IMR-90 (cell line): Measurements from ENCODE around the gene IRAK4. TPM values are rescaled to one million over a fixed set of nuclear protein-coding genes. Genes with fewer than 3 reads are reported as not detected.

Experiments
- ATAC-seq: fragments of 200-7000 bp; cut with Tn5 transposase; 2 replicates; pipeline ENCODE4 v1.9.1; 2020; ENCODE audit warnings: low read depth, mild to moderate bottlenecking, moderate library complexity
- BruUV-seq: library from RNA; stranded (reverse); fragments of 400-500 nt; replicated peaks from 2 replicates; lab custom pipeline; 2021; lab: Mats Ljungman, UMichigan
- CTCF ChIA-PET: fragments of 300-600 bp; formaldehyde crosslinking; extraction: SDS; loops from one replicate; lab custom pipeline; 2021; ENCODE audit warnings: antibody characterized with exemption; lab: Yijun Ruan, JAX
- POLR2A ChIA-PET: fragments of 300-600 bp; sonication (Branson Sonifier 250); formaldehyde crosslinking; loops from one replicate; lab custom pipeline; 2022; ENCODE audit warnings: antibody characterized with exemption; ENCODE audit not compliant: unreplicated experiment; lab: Charles Lee
- DNase-seq: peaks from one replicate; pipeline ENCODE4 v3.0.0; 2013
- H2AFZ ChIP-seq: replicated peaks from 2 replicates; pipeline ENCODE3; 2013; ENCODE audit warnings: low read length, mild to moderate bottlenecking; ENCODE audit not compliant: poor library complexity
- H2AK5ac ChIP-seq: 2 replicates; pipeline ENCODE4 v1.6.1; 2013; ENCODE audit warnings: low read depth, low read length, inconsistent platforms
- H2AK9ac ChIP-seq: replicated peaks from 2 replicates; pipeline ENCODE3; 2013; ENCODE audit warnings: mild to moderate bottlenecking, low read depth, low read length, moderate library complexity; ENCODE audit not compliant: poor library complexity
- H2BK120ac ChIP-seq: 2 replicates; pipeline ENCODE4 v1.6.1; 2013; ENCODE audit warnings: low read depth, low read length, inconsistent platforms
- H2BK15ac ChIP-seq: 3 replicates; pipeline ENCODE4 v1.6.1; 2013; ENCODE audit warnings: low read depth, low read length, inconsistent platforms
- H2BK20ac ChIP-seq: 2 replicates; pipeline ENCODE4 v1.6.1; 2013; ENCODE audit warnings: low read depth, mild to moderate bottlenecking, inconsistent platforms, low read length, moderate library complexity
- H2BK5ac ChIP-seq: 2 replicates; pipeline ENCODE4 v1.6.1; 2013; ENCODE audit warnings: mild to moderate bottlenecking, low read depth, low read length, inconsistent platforms; ENCODE audit not compliant: poor library complexity, severe bottlenecking
- H3K14ac ChIP-seq: replicated peaks from 2 replicates; pipeline ENCODE4 v1.6.1; 2013; ENCODE audit warnings: low read depth, low read length, inconsistent platforms
- H3K18ac ChIP-seq: 2 replicates; pipeline ENCODE4 v1.6.1; 2013; ENCODE audit warnings: low read depth, low read length, control low read depth
- H3K23ac ChIP-seq: 2 replicates; pipeline ENCODE4 v1.6.1; 2013; ENCODE audit warnings: low read depth, low read length, inconsistent platforms
- H3K27ac ChIP-seq: 2 replicates; pipeline ENCODE4 v1.5.1; 2013; ENCODE audit warnings: mild to moderate bottlenecking, control low read depth, low read length; ENCODE audit not compliant: insufficient read depth
- H3K27me3 ChIP-seq: 2 replicates; pipeline ENCODE4 v1.6.1; 2013; ENCODE audit warnings: low read length; ENCODE audit not compliant: control insufficient read depth, insufficient read depth
- H3K36me3 ChIP-seq: 2 replicates; pipeline ENCODE4 v1.6.1; 2013; ENCODE audit warnings: low read length, mixed read lengths; ENCODE audit not compliant: control insufficient read depth, insufficient read depth
- H3K4ac ChIP-seq: 2 replicates; pipeline ENCODE4 v1.6.1; 2013; ENCODE audit warnings: low read depth, low read length, inconsistent platforms
- H3K4me1 ChIP-seq: 2 replicates; pipeline ENCODE4 v1.6.1; 2013; ENCODE audit warnings: low read length, mixed read lengths; ENCODE audit not compliant: control insufficient read depth, insufficient read depth
- H3K4me2 ChIP-seq: 2 replicates; pipeline ENCODE4 v1.6.1; 2013; ENCODE audit warnings: low read depth, mild to moderate bottlenecking, control low read depth, low read length, moderate library complexity
- H3K4me3 ChIP-seq: 2 replicates; pipeline ENCODE4 v1.5.1; 2013; ENCODE audit warnings: low read depth, mild to moderate bottlenecking, control low read depth, low read length, moderate library complexity; ENCODE audit not compliant: insufficient read depth
- H3K56ac ChIP-seq: 2 replicates; pipeline ENCODE4 v1.6.1; 2013; ENCODE audit warnings: low read length, inconsistent platforms; ENCODE audit not compliant: insufficient read depth; ENCODE audit errors: extremely low read depth
- H3K79me1 ChIP-seq, 2 experiments: 2 replicates each; pipeline ENCODE4 v1.6.1; 2013; ENCODE audit warnings: low read length in 2 of 2, inconsistent platforms in 1 of 2, low read depth in 1 of 2
- H3K9ac ChIP-seq: 2 replicates; pipeline ENCODE4 v1.6.1; 2013; ENCODE audit warnings: low read depth, low read length, control low read depth
- H3K9me1 ChIP-seq: 2 replicates; pipeline ENCODE4 v1.6.1; 2013; ENCODE audit warnings: low read length, inconsistent platforms; ENCODE audit not compliant: insufficient read depth
- H3K9me3 ChIP-seq: 2 replicates; pipeline ENCODE4 v1.6.1; 2013; ENCODE audit warnings: low read length; ENCODE audit not compliant: control insufficient read depth, insufficient read depth
- H4K20me1 ChIP-seq: 2 replicates; pipeline ENCODE4 v1.6.1; 2013; ENCODE audit warnings: low read length, inconsistent platforms; ENCODE audit not compliant: insufficient read depth
- H4K5ac ChIP-seq: 2 replicates; pipeline ENCODE4 v1.6.1; 2013; ENCODE audit warnings: mild to moderate bottlenecking, low read depth, low read length, control low read depth
- H4K8ac ChIP-seq, 2 experiments: 2 replicates each; pipeline ENCODE4 v1.6.1; 2013; ENCODE audit warnings: low read depth in 2 of 2, low read length in 2 of 2, control low read depth in 1 of 2, inconsistent platforms in 1 of 2
- H4K91ac ChIP-seq: 2 replicates; pipeline ENCODE4 v1.6.1; 2013; ENCODE audit warnings: low read depth, low read length, inconsistent platforms; ENCODE audit not compliant: insufficient read depth
- BHLHE40 ChIP-seq: fragments of 150-350 bp; IDR thresholded peaks from 2 replicates; pipeline ENCODE4 v1.6.1; 2016; ENCODE audit warnings: mild to moderate bottlenecking, low read depth, low read length
- CEBPB ChIP-seq: IDR thresholded peaks from 2 replicates; pipeline ENCODE4 v1.6.1; 2012; ENCODE audit warnings: low read depth, low read length, improper control_type of control experiment
- CHD1 ChIP-seq: IDR thresholded peaks from 2 replicates; pipeline ENCODE4 v1.6.1; 2012; ENCODE audit warnings: low read depth, low read length, improper control_type of control experiment
- CTCF ChIP-seq: conservative IDR thresholded peaks from 2 replicates; pipeline ENCODE4 v1.5.1; 2012; ENCODE audit warnings: mild to moderate bottlenecking, low read depth, low read length, improper control_type of control experiment
- ELK1 ChIP-seq: fragments of 150-350 bp; IDR thresholded peaks from 2 replicates; pipeline ENCODE4 v1.6.1; 2016; ENCODE audit warnings: low read depth, mild to moderate bottlenecking, low read length, moderate library complexity, borderline replicate concordance
- MAZ ChIP-seq: IDR thresholded peaks from 2 replicates; pipeline ENCODE4 v1.6.1; 2012; ENCODE audit warnings: low read depth, mild to moderate bottlenecking, low read length, improper control_type of control experiment, moderate library complexity, borderline replicate concordance
- MXI1 ChIP-seq: IDR thresholded peaks from 2 replicates; pipeline ENCODE4 v1.6.1; 2012; ENCODE audit warnings: low read depth, mild to moderate bottlenecking, low read length, moderate library complexity, borderline replicate concordance
- NFE2L2 ChIP-seq: fragments of 150-350 bp; IDR thresholded peaks from 2 replicates; pipeline ENCODE4 v1.6.1; 2016; ENCODE audit warnings: low read depth, mild to moderate bottlenecking, low read length
- POLR2A ChIP-seq: IDR thresholded peaks from 2 replicates; pipeline ENCODE4 v1.6.1; 2012; ENCODE audit warnings: mild to moderate bottlenecking, low read depth, low read length
- RAD21 ChIP-seq: IDR thresholded peaks from 2 replicates; pipeline ENCODE4 v1.6.1; 2012; ENCODE audit warnings: low read length, improper control_type of control experiment
- RCOR1 ChIP-seq: IDR thresholded peaks from 2 replicates; pipeline ENCODE4 v1.6.1; 2012; ENCODE audit warnings: mild to moderate bottlenecking, low read length, improper control_type of control experiment; ENCODE audit not compliant: insufficient replicate concordance
- RFX5 ChIP-seq: IDR thresholded peaks from 2 replicates; pipeline ENCODE4 v1.8.0; 2012; ENCODE audit warnings: low read depth, mild to moderate bottlenecking, low read length, moderate library complexity
- SMC3 ChIP-seq: fragments of 150-350 bp; IDR thresholded peaks from 2 replicates; pipeline ENCODE4 v1.6.1; 2016; ENCODE audit warnings: low read depth, mild to moderate bottlenecking, antibody characterized with exemption, low read length, moderate library complexity
- WGBS, 2 experiments: methylation state at CpG; one replicate each; pipeline versions ENCODE4 v1.1.5 to v1.1.7; 2013; ENCODE audit warnings: missing lambda C conversion rate in 2 of 2; ENCODE audit not compliant: insufficient read length in 1 of 2; ENCODE audit errors: extremely low coverage in 2 of 2; 5-methylcytosine and 5-hydroxymethylcytosine counted together
- dilution Hi-C: fragments of 300-500 bp; cut with HindIII; formaldehyde crosslinking; loops from one replicate; pipeline ENCODE4 v1.14.3; 2018; ENCODE audit warnings: low sequenced_read_pairs; ENCODE audit not compliant: unreplicated experiment
- in situ Hi-C: fragments of 300-500 bp; cut with MboI; formaldehyde crosslinking; loops from 3 replicates; pipeline ENCODE4 v1.14.3; 2019; ENCODE audit warnings: low sequenced_read_pairs, inconsistent platforms, mixed read lengths
- intact Hi-C: fragments of 100-400 bp; cut with micrococcal nuclease; formaldehyde crosslinking; loops from 2 replicates; pipeline ENCODE4 v1.10.0; 2022
- polyA plus RNA-seq, 3 experiments: library from polyadenylated mRNA; depleted of rRNA; stranded (reverse); fragments of >200 nt; gene quantifications; 2 replicates each; pipeline ENCODE4 v1.2.3, GENCODE V29; 2012; ENCODE audit warnings: low replicate concordance in 1 of 3
- total RNA-seq: library from RNA; depleted of rRNA; stranded (reverse); fragments of >200 nt; gene quantifications from 2 replicates; pipeline ENCODE4 v1.2.3, GENCODE V29; 2012

IRAK4 gene
- total and polyA plus RNA-seq, 2 of the 4 experiments (the other 2 are of a cell fraction) = 12.6 to 27.6 TPM

- H3K36me3 ChIP-seq = peaks cover 6% of the 10 kb centered on the region
- H4K8ac ChIP-seq = peak overlapping the region; percentile 91 to 92; a peak in 3 of 4 replicates
- H3K14ac ChIP-seq = peak overlapping the region; percentile 87
- H3K9me3 ChIP-seq = no peaks in the 10 kb centered on the region
- BruUV-seq = TSS peak; percentile 46
- H3K4me1 ChIP-seq = no peaks in the 10 kb centered on the region
- no peak overlapping the region for H4K91ac ChIP-seq
- ATAC-seq = no peak
- H2AK5ac ChIP-seq = 0 out of 2 replicates have a peak overlapping the region, but pooled peaks have one; percentile 80
- no peak overlapping the region for H2BK20ac ChIP-seq
- H3K9me1 ChIP-seq = no peaks in the 10 kb centered on the region
- H3K4me3 ChIP-seq = peak overlapping the region; percentile 89
- dilution Hi-C loops = no loop called here
- no peak overlapping the region for H2BK15ac ChIP-seq
- CTCF ChIA-PET = interaction anchor here (1.2 to 2.6 kb wide), 3 partner anchors 12 to 78 kb away, joined by 6 to 7 read pairs (median 7); no protein-coding TSS in a partner anchor
- peak overlapping the region; percentile 70 for H3K56ac ChIP-seq
- peak overlapping the region; percentile 95 for H3K4ac ChIP-seq
- peak overlapping the region; percentile 83 for H2BK5ac ChIP-seq
- POLR2A ChIA-PET = no interaction called here
- H2AFZ ChIP-seq = peak overlapping the region; percentile 98
- in situ Hi-C loops = loop anchor here (5.0 kb wide), 1 partner anchor 77 kb away; no protein-coding TSS in a partner anchor
- peaks cover 2 to 23% of the 10 kb centered on the region in 2 experiments for H3K79me1 ChIP-seq
- H3K18ac ChIP-seq = no peak overlapping the region
- no peaks in the 10 kb centered on the region for H4K20me1 ChIP-seq
- peak overlapping the region; percentile 19; the same call in 1 of the 2 replicates for H4K5ac ChIP-seq
- H3K27me3 ChIP-seq = no peaks in the 10 kb centered on the region
- H3K27ac ChIP-seq = peak overlapping the region; percentile 91
- TF ChIP-seq NFE2L2 (no peak), CHD1 (no peak), RCOR1 (no peak), RAD21 (no peak), POLR2A (no peak), CTCF (no peak), SMC3 (no peak), RFX5 (no peak), MXI1 (no peak), MAZ (no peak), CEBPB (no peak), BHLHE40 (no peak), ELK1 (no peak)
- H3K23ac ChIP-seq = peak overlapping the region; percentile 91
- WGBS, 2 experiments = 0% methylated on average over 2 of the region's 20 CpGs; no CpG with 5 or more reads in 1 of the 2 experiments
- H3K4me2 ChIP-seq = peak overlapping the region; percentile 99
- no peak overlapping the region for H2BK120ac ChIP-seq
- H2AK9ac ChIP-seq = peak overlapping the region; percentile 60
- no peak for DNase-seq
- H3K9ac ChIP-seq = peak overlapping the region; percentile 89
- intact Hi-C loops = loop anchor here (2.0 kb wide), 1 partner anchor 77 kb away; no protein-coding TSS in a partner anchor
Measured at GRCh38 chr12:43805149-43805859, 46.6 kb downstream of the IRAK4 start.
